T-helper 2 cell treated with Interferon-gamma antibody and Interleukin-4, amounts not matched to agents 5 μg/mL and 100 μg/mL, for 36 hours (primary cell): ENCODE data around the gene KCND3.

Experiments used
- DNase-seq: peaks from one replicate; pipeline ENCODE4 v3.0.0; 2021; ENCODE audit warnings: low spot score
- H3K27ac Mint-ChIP-seq: one replicate; pipeline ENCODE4 v1.8.0; 2021; ENCODE audit warnings: mild to moderate bottlenecking, mixed read lengths
- H3K27me3 Mint-ChIP-seq: one replicate; pipeline ENCODE4 v1.8.0; 2021; ENCODE audit warnings: low read depth, mixed read lengths
- H3K36me3 Mint-ChIP-seq: one replicate; pipeline ENCODE4 v1.8.0; 2021; ENCODE audit warnings: low read depth, mixed read lengths
- H3K4me1 Mint-ChIP-seq: one replicate; pipeline ENCODE4 v1.8.0; 2021; ENCODE audit warnings: low read depth, mixed read lengths
- H3K4me3 Mint-ChIP-seq: one replicate; pipeline ENCODE4 v1.8.0; 2022; ENCODE audit warnings: mild to moderate bottlenecking, moderate library complexity, mixed read lengths
- H3K9me3 Mint-ChIP-seq: one replicate; pipeline ENCODE4 v1.8.0; 2021; ENCODE audit warnings: mixed read lengths

KCND3 gene

GRCh38 chr1:111861523-111861922 is 127.9 kb downstream of the KCND3 start:
- DNase-seq: no peak
- Mint-ChIP-seq H3K9me3 (no peaks in the 10 kb centered on the region), H3K27ac (no peak overlapping the region), H3K36me3 (no peaks in the 10 kb centered on the region), H3K4me1 (peaks cover 3% of the 10 kb centered on the region), H3K27me3 (peaks cover 13% of the 10 kb centered on the region), H3K4me3 (no peak overlapping the region)

GRCh38 chr1:111857194-111857651 is 132.2 kb downstream of the KCND3 start:
- Mint-ChIP-seq H3K36me3 (no peaks in the 10 kb centered on the region), H3K9me3 (no peaks in the 10 kb centered on the region), H3K4me1 (no peaks in the 10 kb centered on the region), H3K27ac (no peak overlapping the region), H3K27me3 (peaks cover 5% of the 10 kb centered on the region), H3K4me3 (no peak overlapping the region)
- DNase-seq: no peak

- DNase-seq: no peak
- Mint-ChIP-seq H3K4me1 (no peaks in the 10 kb centered on the region), H3K27me3 (peaks cover 5% of the 10 kb centered on the region), H3K27ac (no peak overlapping the region), H3K9me3 (no peaks in the 10 kb centered on the region), H3K36me3 (no peaks in the 10 kb centered on the region), H3K4me3 (no peak overlapping the region)
Observed at GRCh38 chr1:111856411-111857185, 132.9 kb downstream of the KCND3 start.

- Mint-ChIP-seq H3K4me1 (no peaks in the 10 kb centered on the region), H3K27me3 (peaks cover 3% of the 10 kb centered on the region), H3K4me3 (no peak overlapping the region), H3K9me3 (no peaks in the 10 kb centered on the region), H3K36me3 (no peaks in the 10 kb centered on the region), H3K27ac (no peak overlapping the region)
- no peak for DNase-seq
Observed at GRCh38 chr1:111855260-111855659, 134.2 kb downstream of the KCND3 start.

- Mint-ChIP-seq H3K36me3 (no peaks in the 10 kb centered on the region), H3K27me3 (peaks cover 3% of the 10 kb centered on the region), H3K9me3 (no peaks in the 10 kb centered on the region), H3K4me3 (no peak overlapping the region), H3K4me1 (no peaks in the 10 kb centered on the region), H3K27ac (no peak overlapping the region)
- no peak for DNase-seq
Observed at GRCh38 chr1:111852261-111852721, 137.2 kb downstream of the KCND3 start.

- H3K27me3 Mint-ChIP-seq: peaks cover 3% of the 10 kb centered on the region
- no peaks in the 10 kb centered on the region for H3K9me3 Mint-ChIP-seq
- no peaks in the 10 kb centered on the region for H3K36me3 Mint-ChIP-seq
- no peak overlapping the region for H3K27ac Mint-ChIP-seq
- no peak for DNase-seq
- no peak overlapping the region for H3K4me3 Mint-ChIP-seq
- no peaks in the 10 kb centered on the region for H3K4me1 Mint-ChIP-seq
Observed at GRCh38 chr1:111851552-111851951, 137.9 kb downstream of the KCND3 start.

- Mint-ChIP-seq H3K4me3 (no peak overlapping the region), H3K4me1 (no peaks in the 10 kb centered on the region), H3K27ac (no peak overlapping the region), H3K36me3 (no peaks in the 10 kb centered on the region), H3K9me3 (no peaks in the 10 kb centered on the region), H3K27me3 (peaks cover 3% of the 10 kb centered on the region)
- no peak for DNase-seq
Observed at GRCh38 chr1:111850109-111850508, 139.4 kb downstream of the KCND3 start.

GRCh38 chr1:111848852-111849545 is 140.5 kb downstream of the KCND3 start:
- Mint-ChIP-seq H3K27ac (no peak overlapping the region), H3K4me1 (no peaks in the 10 kb centered on the region), H3K9me3 (no peaks in the 10 kb centered on the region), H3K4me3 (no peak overlapping the region), H3K36me3 (no peaks in the 10 kb centered on the region), H3K27me3 (peaks cover 3% of the 10 kb centered on the region)
- no peak for DNase-seq

- H3K27me3 Mint-ChIP-seq: no peaks in the 10 kb centered on the region
- no peak for DNase-seq
- no peaks in the 10 kb centered on the region for H3K9me3 Mint-ChIP-seq
- no peak overlapping the region for H3K4me3 Mint-ChIP-seq
- H3K36me3 Mint-ChIP-seq: no peaks in the 10 kb centered on the region
- H3K4me1 Mint-ChIP-seq: no peaks in the 10 kb centered on the region
- no peak overlapping the region for H3K27ac Mint-ChIP-seq
Observed at GRCh38 chr1:111847466-111847865, 142.0 kb downstream of the KCND3 start.

GRCh38 chr1:111846842-111847241 is 142.6 kb downstream of the KCND3 start:
- DNase-seq: no peak
- no peak overlapping the region for H3K27ac Mint-ChIP-seq
- H3K27me3 Mint-ChIP-seq: no peaks in the 10 kb centered on the region
- H3K4me1 Mint-ChIP-seq: no peaks in the 10 kb centered on the region
- no peak overlapping the region for H3K4me3 Mint-ChIP-seq
- H3K9me3 Mint-ChIP-seq: no peaks in the 10 kb centered on the region
- H3K36me3 Mint-ChIP-seq: no peaks in the 10 kb centered on the region

- Mint-ChIP-seq H3K4me3 (no peak overlapping the region), H3K36me3 (no peaks in the 10 kb centered on the region)
Observed at GRCh38 chr1:111843177-111843576, 146.3 kb downstream of the KCND3 start.

GRCh38 chr1:111842411-111842810 is 147.1 kb downstream of the KCND3 start:
- Mint-ChIP-seq H3K9me3 (no peaks in the 10 kb centered on the region), H3K4me1 (no peaks in the 10 kb centered on the region), H3K4me3 (no peak overlapping the region), H3K27me3 (no peaks in the 10 kb centered on the region), H3K27ac (no peak overlapping the region), H3K36me3 (no peaks in the 10 kb centered on the region)
- DNase-seq: no peak

More at GRCh38 chr1:111843177-111843576, 146.3 kb downstream of the KCND3 start:
- no peak for DNase-seq
- Mint-ChIP-seq H3K9me3 (no peaks in the 10 kb centered on the region), H3K27ac (no peak overlapping the region), H3K27me3 (no peaks in the 10 kb centered on the region), H3K4me1 (no peaks in the 10 kb centered on the region)

GRCh38 chr1:111841746-111842145 is 147.7 kb downstream of the KCND3 start:
- no peak overlapping the region for H3K27ac Mint-ChIP-seq
- no peak overlapping the region for H3K4me3 Mint-ChIP-seq
- DNase-seq: no peak
- H3K36me3 Mint-ChIP-seq: no peaks in the 10 kb centered on the region
- no peaks in the 10 kb centered on the region for H3K9me3 Mint-ChIP-seq
- no peaks in the 10 kb centered on the region for H3K4me1 Mint-ChIP-seq
- no peaks in the 10 kb centered on the region for H3K27me3 Mint-ChIP-seq

GRCh38 chr1:111841189-111841588 is 148.3 kb downstream of the KCND3 start:
- H3K4me3 Mint-ChIP-seq: no peak overlapping the region

More at GRCh38 chr1:111841189-111841588, 148.3 kb downstream of the KCND3 start:
- Mint-ChIP-seq H3K4me1 (no peaks in the 10 kb centered on the region), H3K27me3 (no peaks in the 10 kb centered on the region), H3K27ac (no peak overlapping the region), H3K36me3 (no peaks in the 10 kb centered on the region), H3K9me3 (no peaks in the 10 kb centered on the region)
- DNase-seq: no peak
